ENCODE results near the gene RAD51B. TPM values are rescaled to one million over a fixed set of nuclear protein-coding genes. Genes with fewer than 3 reads are reported as not detected.
"Not testable (repeated sequence)": the region's sequence is repeated elsewhere in the genome, so short reads cannot be mapped to it uniquely, and the experiment has no call there.

The RAD51B gene
- polyA plus RNA-seq, 10 donors, result 5.3 to 10.7 (median 7.5) TPM

DNA sequence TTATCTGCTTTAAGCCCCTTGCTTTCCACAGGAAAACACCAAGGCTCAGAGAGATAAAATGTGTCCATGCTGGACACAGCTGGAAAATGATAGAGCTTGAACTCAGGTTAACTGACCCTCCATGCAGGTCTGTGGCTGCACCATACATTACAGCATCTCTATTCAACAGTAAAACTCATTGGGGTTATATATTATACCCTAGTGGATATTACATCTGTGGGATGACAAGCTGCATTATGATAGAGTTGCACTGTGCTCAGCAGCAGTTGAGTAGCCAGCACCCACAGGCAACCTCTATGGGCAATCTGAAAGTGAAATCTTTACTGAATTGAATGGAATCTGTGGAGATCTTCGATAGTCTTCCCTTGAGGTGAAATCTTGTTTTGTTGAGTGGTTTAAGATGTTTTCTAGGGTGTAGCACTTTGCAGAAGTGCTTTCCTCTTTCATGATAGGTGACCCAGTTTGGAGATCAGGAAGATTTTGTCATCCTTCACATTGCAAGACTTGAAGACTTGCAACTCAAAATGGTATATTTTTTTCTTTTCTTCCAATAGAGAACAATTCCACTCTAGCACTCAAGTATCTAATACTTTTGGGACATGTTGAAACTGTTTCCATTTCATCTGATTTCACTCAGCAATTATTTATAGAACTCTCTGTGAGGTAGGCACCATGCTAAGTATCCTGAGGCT is 389.2 kb downstream of the RAD51B start:
- no peak for DNase-seq

DNA sequence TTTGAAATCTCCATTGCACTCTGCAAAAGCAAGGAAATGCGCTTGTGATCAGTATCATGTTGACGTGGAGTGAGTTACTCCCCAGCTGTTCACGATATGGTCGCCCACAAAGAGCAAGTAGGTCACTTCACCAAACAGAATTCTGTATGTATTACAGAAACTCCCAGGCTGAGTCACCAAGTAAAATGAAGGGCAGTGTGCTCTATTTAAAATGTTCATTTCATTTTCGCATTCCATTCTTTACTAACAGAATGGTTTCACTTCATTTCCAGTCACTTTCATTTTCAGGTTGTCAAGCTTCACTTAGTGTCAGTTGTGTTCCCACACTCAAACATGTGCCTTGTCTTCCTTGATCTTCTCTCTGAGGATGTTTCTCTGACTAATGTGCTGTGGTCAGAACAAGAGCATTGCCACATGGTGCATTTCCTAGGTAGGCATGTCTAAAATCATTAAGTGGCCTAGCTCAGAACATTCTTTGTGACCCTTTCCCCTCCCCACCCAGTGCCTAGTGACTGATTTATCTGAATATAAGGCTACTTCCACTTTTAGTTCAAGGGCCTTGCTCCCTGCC is 391.2 kb downstream of the RAD51B start:
- DNase-seq, result peak in 2 of 3 donors; percentile 47 to 75

DNA sequence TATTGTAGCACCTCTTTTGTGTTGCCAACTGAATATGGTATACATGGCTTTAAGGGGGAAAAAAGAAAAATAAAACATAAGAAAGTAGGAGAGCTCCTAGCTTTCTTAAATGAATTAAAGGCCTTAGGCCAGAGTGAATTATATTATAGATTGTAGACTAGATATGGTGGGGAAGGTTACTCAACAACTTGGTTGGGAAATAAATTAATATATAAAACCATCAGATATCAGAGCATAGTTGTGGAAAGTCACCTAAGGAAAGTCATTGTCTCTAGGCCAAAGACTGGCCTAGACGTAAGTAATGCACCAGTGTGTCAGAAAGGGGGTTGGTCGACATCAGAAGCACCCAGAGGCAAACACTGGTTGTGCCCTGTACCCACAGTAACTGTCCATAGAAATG is 391.8 kb downstream of the RAD51B start:
- DNase-seq, result no peak

DNA sequence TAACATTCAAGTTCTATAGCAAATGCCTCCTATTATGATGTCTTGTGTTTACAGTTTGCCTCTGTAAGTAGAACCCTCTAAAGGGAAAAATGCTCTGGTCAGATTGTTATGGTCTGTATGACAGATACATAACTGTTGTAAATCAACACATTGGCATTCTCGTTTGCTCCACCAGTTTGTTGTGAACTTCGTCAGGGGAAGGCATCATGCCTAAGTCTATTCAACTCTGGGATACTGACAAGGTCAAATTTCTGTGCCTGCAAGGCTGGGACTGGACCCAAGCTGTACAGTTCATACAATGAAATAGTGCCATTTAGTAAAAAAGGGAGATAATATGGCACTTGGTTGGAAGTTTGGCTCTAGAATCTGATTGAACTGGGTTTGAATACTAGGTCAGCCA is 392.3 kb downstream of the RAD51B start:
- no peak for DNase-seq

DNA sequence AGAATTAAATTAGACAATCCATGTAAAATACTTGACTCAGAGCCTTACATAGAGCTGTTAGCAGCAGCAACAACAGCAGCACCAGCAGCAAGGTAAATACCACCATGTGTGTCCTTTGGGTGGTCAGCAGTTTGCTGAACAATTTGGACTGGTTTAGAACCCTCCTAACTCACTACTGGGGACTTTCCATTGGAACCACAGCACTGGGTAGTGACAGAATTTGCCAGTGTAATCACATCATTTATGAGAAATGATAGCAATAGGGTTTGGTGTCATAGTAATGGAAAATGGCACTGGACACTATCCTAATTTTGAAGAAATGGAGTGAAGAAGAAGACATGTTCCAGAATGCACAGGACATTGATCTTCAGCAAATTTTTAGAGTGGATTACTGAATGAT is 392.8 kb downstream of the RAD51B start:
- no peak for DNase-seq

DNA sequence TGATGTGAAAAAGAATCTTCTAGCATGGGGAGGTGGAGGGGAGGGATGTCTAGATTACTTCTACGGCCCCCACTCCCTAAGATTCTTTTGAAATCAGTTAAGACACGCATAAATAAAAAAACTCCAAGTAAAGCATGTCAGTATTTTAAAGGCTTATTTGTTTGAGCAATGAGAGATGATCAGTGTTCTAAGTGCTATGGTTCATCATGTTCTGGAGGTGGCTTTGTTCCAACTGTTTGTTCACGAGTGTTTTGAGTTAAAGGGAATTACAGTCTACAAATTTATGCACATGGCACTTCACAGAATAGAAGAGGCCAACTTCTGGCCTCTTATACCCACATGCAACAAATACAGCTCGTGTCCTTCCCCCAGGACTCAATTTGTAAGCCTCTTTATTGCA is 394.9 kb downstream of the RAD51B start:
- no peak for DNase-seq

DNA sequence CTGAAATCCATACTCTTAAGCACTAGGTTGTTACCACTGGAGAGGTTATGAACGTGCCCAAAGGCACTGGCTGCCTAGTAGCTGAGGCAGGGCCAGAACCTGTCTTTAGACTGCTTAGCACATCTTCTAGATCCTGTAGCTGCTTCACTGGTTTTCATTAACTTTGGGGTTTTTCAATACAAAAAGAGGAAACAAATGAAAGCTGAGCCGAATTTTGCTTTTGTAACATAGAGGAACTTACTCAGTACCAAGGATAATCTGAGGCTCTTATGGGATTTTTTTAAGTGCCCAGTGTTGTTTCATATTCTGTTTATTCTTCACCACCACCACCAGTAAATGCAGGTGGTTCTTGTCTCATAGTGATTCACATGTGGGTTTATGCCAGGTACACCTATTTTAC is 396.1 kb downstream of the RAD51B start:
- no peak for DNase-seq

DNA sequence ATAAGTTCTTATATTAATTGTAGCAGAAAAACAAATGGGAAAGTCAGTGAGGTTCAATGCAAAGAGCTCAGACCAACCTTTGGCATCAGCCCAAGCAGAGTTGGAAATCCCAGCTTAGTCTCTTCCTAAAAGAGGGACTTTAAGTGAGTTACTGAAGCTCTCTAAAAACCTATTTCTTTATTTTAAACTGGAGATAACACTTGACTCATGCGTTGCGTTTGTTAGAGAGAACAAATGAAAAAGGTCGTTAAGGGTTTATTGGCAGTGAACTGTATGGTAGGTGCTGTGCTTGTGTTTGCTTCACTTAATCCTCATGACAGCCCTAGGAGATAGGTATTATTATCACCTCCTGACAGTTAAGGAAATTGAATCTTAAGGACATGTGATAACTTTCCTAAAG is 396.5 kb downstream of the RAD51B start:
- no peak for DNase-seq

DNA sequence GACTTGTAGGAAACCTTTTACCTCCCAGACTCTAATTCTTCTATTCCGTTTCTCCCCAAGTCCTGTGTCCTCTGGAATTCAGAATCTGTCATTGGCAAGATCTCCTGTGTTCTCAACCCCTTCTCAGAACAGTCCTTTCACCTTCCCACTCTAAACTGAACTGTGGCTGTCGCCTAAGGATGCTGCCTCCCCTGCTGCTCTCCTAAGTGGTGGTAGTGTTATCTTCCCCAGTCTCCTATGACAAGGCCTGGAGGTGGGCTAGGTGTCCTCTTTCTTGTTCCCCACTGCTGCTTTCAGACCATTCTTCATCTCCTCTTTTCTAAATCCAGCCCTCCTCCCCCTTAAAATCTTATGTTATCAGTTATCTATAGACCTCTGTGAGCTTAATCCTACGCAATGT is 397.4 kb downstream of the RAD51B start:
- no peak for DNase-seq

DNA sequence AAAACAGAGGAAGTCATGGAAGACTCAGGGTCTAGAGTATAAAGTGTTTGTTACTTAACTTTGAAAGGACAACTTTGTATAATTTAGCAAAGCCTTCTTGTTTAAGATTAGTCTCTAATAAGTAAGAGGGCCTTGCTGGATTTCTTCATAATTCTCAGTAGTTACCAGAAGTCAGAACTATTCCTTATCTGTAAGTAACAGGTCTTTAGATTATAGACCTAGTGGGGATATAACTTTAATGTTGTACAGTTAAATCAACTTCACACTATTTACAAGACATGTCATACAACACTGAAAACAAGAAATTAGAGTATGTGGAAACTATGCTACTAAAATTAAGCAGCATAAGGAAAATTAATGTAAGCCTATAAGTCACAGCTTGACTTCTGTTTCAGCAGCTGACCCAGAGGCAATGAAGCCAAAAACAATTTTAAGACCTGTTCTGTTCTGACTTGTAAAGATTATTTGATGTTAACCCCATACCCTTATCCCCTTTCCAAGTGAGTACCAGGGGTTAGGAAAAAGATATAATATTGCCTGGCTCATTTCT is 398.3 kb downstream of the RAD51B start:
- DNase-seq, result no peak

DNA sequence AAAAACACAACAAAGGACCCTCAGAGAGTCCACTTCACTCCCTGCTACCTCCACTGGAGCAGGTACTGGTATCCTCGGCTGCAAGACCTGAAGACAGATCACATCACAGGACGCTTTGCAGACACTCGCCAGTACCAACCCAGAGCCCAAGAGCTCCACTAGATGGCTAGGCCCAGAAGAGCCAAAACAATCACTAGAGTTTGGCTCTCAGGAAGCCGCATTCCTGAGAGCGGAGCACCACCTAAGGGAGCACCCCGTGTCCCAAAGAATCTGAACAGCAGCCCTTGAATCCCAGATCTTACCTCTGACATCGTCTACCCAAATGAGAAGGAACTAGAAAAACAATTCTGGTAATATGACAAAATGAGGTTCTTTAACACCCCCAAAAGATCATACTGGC is 399.8 kb downstream of the RAD51B start:
- no peak for DNase-seq

DNA sequence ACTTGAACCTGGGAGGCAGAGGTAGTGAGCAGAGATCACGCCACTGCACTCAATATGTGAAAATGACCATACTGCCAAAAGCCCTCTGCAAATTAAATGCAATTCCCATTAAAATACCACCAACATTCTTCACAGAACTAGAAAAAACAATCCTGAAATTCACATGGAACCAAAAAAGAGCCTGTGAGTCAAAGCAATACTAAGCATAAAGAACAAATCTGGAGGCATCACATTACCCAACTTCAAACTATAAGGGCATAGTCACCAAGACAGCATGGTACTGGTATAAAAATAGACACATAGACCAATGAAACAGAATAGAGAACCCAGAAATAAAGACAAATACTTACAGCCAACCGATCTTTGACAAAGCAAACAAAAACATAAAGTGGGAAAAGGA is 401.5 kb downstream of the RAD51B start:
- DNase-seq, result not testable (repeated sequence)

DNA sequence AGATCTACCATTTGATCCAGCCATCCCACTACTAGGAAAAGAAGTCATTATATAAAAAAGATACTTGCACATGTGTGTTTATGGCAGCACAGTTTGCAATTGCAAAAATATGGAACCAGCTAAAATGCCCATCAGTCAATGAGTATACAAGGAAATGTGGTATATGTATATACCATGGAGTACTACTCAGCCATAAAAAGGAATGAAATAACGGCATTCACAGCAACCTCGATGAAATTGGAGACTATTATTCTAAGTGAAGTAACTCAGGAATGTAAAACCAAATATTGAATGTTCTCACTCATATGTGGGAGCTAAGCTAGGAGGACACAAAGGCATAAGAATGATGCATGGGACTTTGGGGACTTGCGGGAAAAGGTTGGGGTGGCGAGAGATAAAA is 402.6 kb downstream of the RAD51B start:
- DNase-seq, result no peak

DNA sequence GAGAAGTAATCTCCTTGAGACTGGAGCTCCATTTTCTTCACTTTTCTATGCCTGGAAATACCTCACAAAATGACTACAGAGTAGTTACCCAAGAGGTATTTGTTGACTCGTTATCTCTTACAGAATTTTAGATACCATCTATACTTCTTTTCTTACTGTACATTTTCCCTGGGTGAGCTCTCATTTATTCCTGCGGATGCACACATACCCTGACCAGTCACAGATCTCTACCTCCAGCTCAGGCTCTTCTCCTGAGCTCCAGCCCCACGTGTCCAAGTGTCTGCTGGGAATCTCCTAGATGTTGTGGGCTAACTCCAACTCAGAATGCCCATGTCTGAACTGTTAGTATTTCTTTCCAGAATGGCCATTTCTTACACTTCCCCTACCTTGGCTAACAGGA is 403.1 kb downstream of the RAD51B start:
- DNase-seq, result no peak

DNA sequence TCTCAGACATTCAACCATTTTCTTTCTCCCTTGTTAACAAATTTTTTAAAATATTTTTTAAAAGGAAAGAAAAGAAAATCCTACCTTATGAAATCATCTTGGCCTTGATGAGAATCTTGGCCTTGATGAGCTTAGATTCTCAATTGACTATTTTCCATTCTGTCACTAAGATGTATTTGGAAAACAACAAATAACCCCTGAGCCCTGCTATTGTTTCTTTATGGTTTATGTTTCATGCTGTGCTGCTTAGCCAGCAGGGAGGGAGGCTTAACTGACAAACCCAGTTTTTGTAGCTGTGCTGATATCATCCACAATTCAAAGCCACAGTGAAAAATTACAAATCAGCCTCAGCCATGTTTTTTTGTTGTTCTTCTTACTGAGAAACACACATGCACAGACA is 404.1 kb downstream of the RAD51B start:
- DNase-seq, result no peak

DNA sequence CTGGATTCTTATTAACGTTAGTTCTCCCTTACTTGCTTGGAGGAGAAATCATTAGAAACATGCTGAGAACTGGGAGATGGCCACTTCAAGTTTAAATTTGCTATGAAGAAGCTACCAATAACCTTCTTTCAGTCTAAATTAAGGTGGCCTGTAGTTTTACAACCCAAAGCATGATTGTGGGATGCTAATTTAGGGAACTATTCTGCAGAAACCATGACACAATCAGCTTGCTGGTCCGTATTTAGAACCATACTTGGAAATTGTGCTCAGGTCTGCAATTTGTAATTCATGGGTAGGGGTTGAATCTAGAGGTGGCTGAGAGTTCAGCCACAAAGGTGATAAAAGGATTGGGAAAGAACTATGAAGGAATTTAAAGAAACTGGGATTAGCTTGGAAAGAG is 405.7 kb downstream of the RAD51B start:
- no peak for DNase-seq

DNA sequence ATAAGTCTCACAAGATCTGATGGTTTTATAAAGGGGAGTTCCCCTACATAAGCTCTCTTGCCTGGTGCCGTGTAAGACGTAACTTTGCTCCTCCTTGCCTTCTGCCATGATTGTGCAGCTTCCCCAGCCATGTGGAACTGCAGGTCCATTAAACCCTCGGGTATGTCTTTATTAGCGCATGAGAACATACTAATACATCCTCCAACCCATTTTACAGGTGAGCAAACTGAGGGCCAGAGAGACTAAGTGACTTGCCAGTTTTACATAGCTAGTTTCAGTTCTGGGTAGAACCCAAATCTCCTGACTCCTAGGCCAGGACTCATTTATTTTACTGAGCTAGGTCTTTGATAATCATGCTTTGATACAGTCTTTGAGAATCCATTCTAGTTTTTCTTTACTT is 406.9 kb downstream of the RAD51B start:
- DNase-seq, result no peak

DNA sequence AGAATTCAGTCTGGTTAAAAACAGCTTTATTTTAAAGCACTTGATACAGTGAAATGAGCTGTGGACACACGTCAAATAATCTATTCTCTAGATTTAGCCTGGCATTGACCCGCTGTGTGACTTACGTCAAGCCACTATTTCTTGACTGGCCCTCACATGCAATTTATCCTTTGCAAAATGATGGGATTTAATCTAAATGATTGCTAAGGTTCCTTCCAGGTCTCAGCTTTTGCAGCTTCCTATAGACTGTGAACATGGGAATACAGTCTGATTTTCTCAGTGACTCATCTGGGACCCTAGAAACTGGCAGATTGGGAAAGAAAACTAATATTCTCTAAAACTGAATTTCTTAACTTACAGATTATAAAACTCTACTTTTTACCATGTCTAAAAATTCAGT is 409.1 kb downstream of the RAD51B start:
- no peak for DNase-seq

DNA sequence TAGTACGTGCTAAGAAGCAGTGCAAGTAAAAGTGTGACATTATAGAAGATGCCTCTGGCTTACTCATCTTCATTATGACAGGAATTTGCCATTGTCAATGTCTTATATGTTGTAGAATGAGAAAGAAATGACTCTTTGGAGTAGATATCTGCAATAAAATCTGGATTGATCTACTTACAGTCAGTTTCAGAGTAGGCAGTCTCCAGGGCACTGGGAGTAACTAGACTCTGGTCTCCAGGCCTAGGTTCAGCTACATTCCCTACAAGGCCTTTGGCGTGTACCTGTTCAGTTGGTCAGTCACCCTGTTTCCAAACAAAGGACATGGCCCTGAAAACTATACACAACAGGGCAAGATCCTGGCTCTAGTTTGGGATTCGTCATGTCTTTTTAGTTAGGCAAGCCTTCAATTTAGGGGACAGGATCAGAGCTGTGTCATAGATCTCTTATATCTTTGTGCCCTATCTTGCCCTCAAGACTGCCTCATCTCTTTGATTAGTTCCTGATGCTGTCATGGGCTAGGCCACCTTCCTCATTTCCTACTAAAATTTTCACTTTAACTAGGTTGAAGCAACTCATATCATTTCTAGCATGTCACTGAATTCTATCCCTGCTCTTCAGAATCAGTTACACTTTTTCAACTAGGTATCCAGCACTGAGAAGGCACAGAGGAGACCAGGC is 410.0 kb downstream of the RAD51B start:
- no peak for DNase-seq

DNA sequence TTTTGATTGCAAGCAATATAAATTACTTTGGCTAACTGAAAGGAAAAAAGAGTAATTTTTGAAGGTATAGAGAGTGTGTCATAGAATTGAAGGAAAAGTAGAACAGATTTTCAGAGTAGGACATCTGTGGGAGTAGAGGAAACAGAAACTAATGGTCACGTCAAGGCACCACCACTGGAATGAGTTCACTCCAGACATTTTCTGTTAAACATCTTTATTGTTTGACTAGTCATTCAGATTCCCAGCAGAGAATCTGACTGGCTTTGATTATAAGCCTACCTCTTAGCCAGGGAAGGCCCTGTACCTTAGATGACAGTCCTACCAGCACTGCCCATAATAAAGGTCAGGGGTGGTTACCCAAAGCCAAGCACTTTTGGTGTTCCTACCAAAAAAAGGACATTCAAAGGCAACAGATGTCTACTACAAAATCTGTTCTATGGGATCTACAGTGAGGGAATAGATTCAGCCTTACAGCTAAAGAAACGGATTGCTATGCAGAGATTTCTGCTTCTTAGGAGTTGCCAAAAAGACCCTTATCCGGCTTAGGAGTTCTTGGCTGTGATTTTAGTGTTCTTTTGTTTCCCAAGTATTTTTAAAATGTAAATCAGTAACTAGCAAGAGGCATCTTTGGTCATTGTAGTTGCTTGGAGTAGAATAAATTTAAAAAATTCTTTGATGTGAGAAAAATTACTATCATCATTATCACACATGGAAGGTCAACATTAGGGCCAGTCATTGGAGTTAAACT is 410.8 kb downstream of the RAD51B start:
- no peak for DNase-seq

DNA sequence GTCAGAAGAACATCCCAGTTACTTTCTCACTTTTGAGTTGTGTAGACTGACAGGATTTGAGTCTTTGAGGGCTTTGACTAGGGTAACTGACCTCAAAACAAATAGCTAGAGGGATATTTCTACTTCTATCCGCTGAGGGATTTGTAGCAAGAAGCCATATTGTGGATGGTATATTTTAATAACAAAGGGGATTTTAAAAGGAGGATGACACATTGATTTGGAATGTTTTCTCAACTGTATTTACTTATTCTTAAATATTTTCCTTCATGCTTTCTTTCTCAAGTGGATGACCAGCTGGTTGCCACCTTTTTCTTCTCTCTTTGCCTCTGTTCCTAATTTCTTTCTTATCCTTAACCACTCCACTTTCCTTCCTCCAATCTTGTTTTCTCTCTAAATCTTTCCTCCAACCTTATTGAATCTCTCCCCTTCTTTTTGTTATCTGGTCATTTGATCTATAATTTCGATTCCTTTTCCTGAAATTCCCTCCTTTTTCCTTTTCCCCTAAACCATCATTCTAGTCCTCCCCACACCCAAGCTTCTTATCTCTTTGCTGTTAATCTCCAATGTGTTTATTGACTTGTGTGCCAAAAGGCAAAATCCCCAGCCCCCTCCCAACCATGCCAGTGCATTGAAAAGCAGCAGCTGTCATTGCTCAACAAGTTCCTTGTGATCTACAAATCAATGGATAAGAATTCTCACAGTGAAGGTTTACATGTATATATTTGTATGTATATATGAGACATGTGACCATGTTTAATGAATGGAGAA is 411.6 kb downstream of the RAD51B start:
- no peak for DNase-seq

DNA sequence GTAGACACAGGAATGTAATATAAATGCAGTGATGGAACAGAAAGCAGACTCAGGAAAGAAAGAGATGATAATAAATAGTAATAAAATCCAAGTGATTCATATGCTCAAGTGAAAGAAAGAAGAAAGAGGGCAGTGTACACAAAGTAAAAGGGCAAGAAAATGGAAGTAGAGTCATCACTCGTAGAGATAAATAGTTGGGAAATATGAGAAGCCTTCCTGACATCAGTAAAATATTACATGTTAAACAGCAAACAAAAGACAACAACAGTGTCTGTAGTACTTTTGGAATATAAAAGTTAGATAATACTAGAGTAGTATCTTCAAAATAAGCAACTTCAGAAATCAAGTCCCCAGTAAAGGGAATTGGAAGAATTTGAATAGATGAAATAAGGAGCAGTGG is 412.3 kb downstream of the RAD51B start:
- peak in 1 of 3 donors; percentile 50 for DNase-seq

All from muscle of back (tissue), 11 donors.